Measurements from ENCODE around the gene CDC42BPG. TPM values are rescaled to one million over a fixed set of nuclear protein-coding genes. Genes with fewer than 3 reads are reported as not detected.

Gene CDC42BPG
- polyA plus RNA-seq, 2 donors: 17.5 to 30.7 TPM

DNA sequence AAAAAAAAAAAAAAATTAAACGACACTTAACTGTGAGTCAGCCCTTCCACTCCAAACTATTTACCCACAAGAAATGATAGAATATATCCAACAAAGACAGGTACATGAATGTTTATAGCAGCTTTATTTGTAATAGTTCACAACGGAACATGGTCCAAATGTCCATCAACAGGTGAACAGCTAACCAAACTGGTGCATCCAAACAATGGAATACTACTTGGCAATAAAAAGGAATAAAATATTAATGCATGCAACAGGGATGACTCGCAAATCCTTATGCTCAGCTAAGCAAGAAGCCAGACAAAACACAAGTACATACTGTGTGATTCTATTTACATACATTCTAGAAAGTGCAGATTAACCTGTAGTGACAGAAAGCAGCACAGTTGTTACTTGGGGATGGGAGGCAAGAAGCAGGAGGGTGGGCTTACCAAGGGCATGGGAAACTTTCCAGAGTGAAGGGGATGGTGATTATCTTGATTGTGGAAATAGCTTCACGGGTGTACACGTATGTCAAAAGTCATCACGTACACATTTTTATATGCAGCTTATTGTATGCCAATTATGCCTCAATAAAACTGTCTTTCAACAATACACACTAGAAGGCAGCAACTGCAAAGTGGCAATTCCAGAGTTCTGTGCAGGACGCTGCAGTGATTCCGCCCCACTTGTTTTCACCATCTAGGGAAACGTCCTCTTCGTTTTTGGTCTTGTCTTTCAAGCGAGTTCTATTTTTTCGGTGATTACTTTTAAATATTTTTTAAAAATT lies 59.5 kb downstream of the CDC42BPG start:
- WGBS, 2 donors: 85% methylated on average over 12 of the region's 12 CpGs
- Histone ChIP-seq H3K9me3 (ENCODE audit: control insufficient read depth in 2 of 2, insufficient read depth in 1 of 2, low read depth in 1 of 2, low read length in 1 of 2) (no peaks in the 10 kb centered on the region), H3K27ac (ENCODE audit: low read depth in 2 of 2, low read length in 1 of 2) (no peak overlapping the region), H3K36me3 (ENCODE audit: control insufficient read depth in 2 of 2, insufficient read depth in 2 of 2, low read length in 1 of 2) (peaks cover 0 to 4% of the 10 kb centered on the region in 2 donors), H3K27me3 (ENCODE audit: control insufficient read depth in 1 of 2, insufficient read depth in 2 of 2, low read length in 2 of 2) (no peaks in the 10 kb centered on the region), H3K4me3 (ENCODE audit: low read depth in 1 of 2, low read length in 2 of 2) (no peak overlapping the region), H3K4me1 (ENCODE audit: control insufficient read depth in 2 of 2, insufficient read depth in 2 of 2, low read length in 1 of 2) (no peaks in the 10 kb centered on the region)

DNA sequence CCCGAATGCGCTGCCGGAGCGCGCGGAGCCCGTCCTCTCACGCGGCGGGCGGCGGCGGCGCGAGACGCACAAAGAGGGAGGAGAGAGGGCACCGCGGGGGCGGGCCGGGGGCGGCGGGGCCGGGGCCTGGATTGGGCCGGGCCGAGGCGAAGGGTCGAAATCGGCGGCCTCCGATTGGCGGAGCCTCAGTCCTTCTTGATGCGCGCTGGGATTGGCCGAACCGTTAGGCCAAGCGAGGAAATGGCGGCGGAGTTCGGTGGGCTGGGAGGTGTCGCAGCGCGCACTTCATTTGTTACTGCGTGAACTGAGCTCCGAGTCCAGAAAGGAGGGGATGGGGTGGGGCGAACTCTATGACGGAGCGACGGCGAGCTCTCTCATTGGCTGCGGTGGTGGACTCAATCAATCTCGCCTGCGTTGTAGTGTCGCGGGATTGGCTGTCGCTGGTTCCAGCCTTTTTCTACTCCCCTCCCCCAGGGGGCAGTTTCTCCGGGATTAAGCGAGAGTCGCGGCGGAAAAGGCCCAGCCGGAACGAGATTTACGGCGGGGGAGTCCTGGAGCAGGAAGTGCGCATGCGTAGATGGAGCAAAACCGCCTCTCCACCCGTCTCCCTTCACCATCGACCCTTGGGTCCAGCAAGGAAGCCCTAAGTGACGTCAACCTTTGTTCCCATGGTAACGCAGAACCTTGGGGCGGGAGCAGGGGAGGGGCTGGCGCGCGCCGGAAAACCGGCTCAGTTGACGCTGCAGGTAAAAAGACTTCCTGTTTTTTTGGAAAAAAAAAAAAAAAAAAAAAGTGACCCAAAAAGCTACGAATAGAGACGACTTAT lies 65.8 kb downstream of the CDC42BPG start, which contains the start of gene SF1:
SF1 (minus strand) TSS at position 70 of the 826 bp plus-strand sequence. CDS start 150 bp downstream, outside the sequence.
- 0 to 1% methylated on average over 77 to 80 of the region's 80 CpGs for WGBS, 2 donors
- Histone ChIP-seq H3K9me3 (ENCODE audit: control insufficient read depth in 2 of 2, insufficient read depth in 1 of 2, low read depth in 1 of 2, low read length in 1 of 2) (no peaks in the 10 kb centered on the region), H3K27ac (ENCODE audit: low read depth in 2 of 2, low read length in 1 of 2) (peak within 1 kb of the TSS; percentile 97 to 100), H3K4me3 (ENCODE audit: low read depth in 1 of 2, low read length in 2 of 2) (peak within 1 kb of the TSS; percentile 87 to 94), H3K36me3 (ENCODE audit: control insufficient read depth in 2 of 2, insufficient read depth in 2 of 2, low read length in 1 of 2) (peaks cover 2 to 13% of the 10 kb centered on the region in 2 donors), H3K4me1 (ENCODE audit: control insufficient read depth in 2 of 2, insufficient read depth in 2 of 2, low read length in 1 of 2) (no peaks in the 10 kb centered on the region), H3K27me3 (ENCODE audit: control insufficient read depth in 1 of 2, insufficient read depth in 2 of 2, low read length in 2 of 2) (no peaks in the 10 kb centered on the region)

- Histone ChIP-seq H3K36me3 (ENCODE audit: control insufficient read depth in 2 of 2, insufficient read depth in 2 of 2, low read length in 1 of 2) (peaks cover 2 to 15% of the 10 kb centered on the region in 2 donors), H3K9me3 (ENCODE audit: control insufficient read depth in 2 of 2, insufficient read depth in 1 of 2, low read depth in 1 of 2, low read length in 1 of 2) (no peaks in the 10 kb centered on the region), H3K27ac (ENCODE audit: low read depth in 2 of 2, low read length in 1 of 2) (peak overlapping the region; percentile 97 to 100), H3K27me3 (ENCODE audit: control insufficient read depth in 1 of 2, insufficient read depth in 2 of 2, low read length in 2 of 2) (no peaks in the 10 kb centered on the region), H3K4me1 (ENCODE audit: control insufficient read depth in 2 of 2, insufficient read depth in 2 of 2, low read length in 1 of 2) (no peaks in the 10 kb centered on the region), H3K4me3 (ENCODE audit: low read depth in 1 of 2, low read length in 2 of 2) (peak overlapping the region; percentile 87 to 94)
- WGBS, 2 donors: 0 to 1% methylated on average over 12 to 28 of the region's 28 CpGs
Measured at GRCh38 chr11:64778223-64778472, 66.3 kb downstream of the CDC42BPG start.

GRCh38 chr11:64777449-64778222 lies 66.8 kb downstream of the CDC42BPG start:
- H3K9me3 ChIP-seq (ENCODE audit: control insufficient read depth in 2 of 2, insufficient read depth in 1 of 2, low read depth in 1 of 2, low read length in 1 of 2): no peaks in the 10 kb centered on the region
- peak overlapping the region; percentile 97 to 100 for H3K27ac ChIP-seq (ENCODE audit: low read depth in 2 of 2, low read length in 1 of 2)
- H3K27me3 ChIP-seq (ENCODE audit: control insufficient read depth in 1 of 2, insufficient read depth in 2 of 2, low read length in 2 of 2): no peaks in the 10 kb centered on the region
- peak overlapping the region; percentile 87 to 94 for H3K4me3 ChIP-seq (ENCODE audit: low read depth in 1 of 2, low read length in 2 of 2)
- H3K36me3 ChIP-seq (ENCODE audit: control insufficient read depth in 2 of 2, insufficient read depth in 2 of 2, low read length in 1 of 2): peaks cover 6 to 17% of the 10 kb centered on the region in 2 donors
- 0% methylated on average over 51 to 98 of the region's 98 CpGs for WGBS, 2 donors
- no peaks in the 10 kb centered on the region for H3K4me1 ChIP-seq (ENCODE audit: control insufficient read depth in 2 of 2, insufficient read depth in 2 of 2, low read length in 1 of 2)

GRCh38 chr11:64776875-64777274 lies 67.6 kb downstream of the CDC42BPG start:
- H3K4me3 ChIP-seq (ENCODE audit: low read depth in 1 of 2, low read length in 2 of 2): peak overlapping the region; percentile 63 to 87
- H3K9me3 ChIP-seq (ENCODE audit: control insufficient read depth in 2 of 2, insufficient read depth in 1 of 2, low read depth in 1 of 2, low read length in 1 of 2): no peaks in the 10 kb centered on the region
- H3K4me1 ChIP-seq (ENCODE audit: control insufficient read depth in 2 of 2, insufficient read depth in 2 of 2, low read length in 1 of 2): no peaks in the 10 kb centered on the region
- no peak overlapping the region for H3K27ac ChIP-seq (ENCODE audit: low read depth in 2 of 2, low read length in 1 of 2)
- H3K36me3 ChIP-seq (ENCODE audit: control insufficient read depth in 2 of 2, insufficient read depth in 2 of 2, low read length in 1 of 2): peaks cover 6 to 17% of the 10 kb centered on the region in 2 donors
- no peaks in the 10 kb centered on the region for H3K27me3 ChIP-seq (ENCODE audit: control insufficient read depth in 1 of 2, insufficient read depth in 2 of 2, low read length in 2 of 2)
- 7 to 8% methylated on average over 3 of the region's 3 CpGs for WGBS, 2 donors

DNA sequence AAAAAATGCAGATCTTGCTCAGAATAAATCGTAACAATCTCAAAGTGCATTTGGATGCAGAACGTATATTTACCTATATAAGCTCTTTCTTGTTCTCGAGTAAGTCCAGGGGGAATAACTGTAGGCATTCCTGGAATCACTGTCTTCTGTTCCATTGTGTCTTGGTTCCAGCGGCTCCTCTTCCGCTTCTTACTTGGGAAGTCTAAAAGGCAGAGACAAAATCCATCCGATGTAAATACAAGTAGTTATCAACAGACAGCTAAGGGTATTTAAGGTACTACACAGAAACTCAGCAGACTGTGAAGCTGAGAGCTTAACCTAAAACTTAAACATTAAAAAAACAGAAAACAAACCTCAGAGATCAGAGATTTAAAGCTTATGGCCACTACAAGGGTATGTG lies 68.0 kb downstream of the CDC42BPG start:
- H3K36me3 ChIP-seq (ENCODE audit: control insufficient read depth in 2 of 2, insufficient read depth in 2 of 2, low read length in 1 of 2): peaks cover 6 to 17% of the 10 kb centered on the region in 2 donors
- H3K27ac ChIP-seq (ENCODE audit: low read depth in 2 of 2, low read length in 1 of 2): no peak overlapping the region
- WGBS, 2 donors: 49 to 52% methylated on average over 6 of the region's 6 CpGs
- H3K27me3 ChIP-seq (ENCODE audit: control insufficient read depth in 1 of 2, insufficient read depth in 2 of 2, low read length in 2 of 2): no peaks in the 10 kb centered on the region
- H3K4me3 ChIP-seq (ENCODE audit: low read depth in 1 of 2, low read length in 2 of 2): peak overlapping the region in 1 of 2 donors; percentile 87
- H3K4me1 ChIP-seq (ENCODE audit: control insufficient read depth in 2 of 2, insufficient read depth in 2 of 2, low read length in 1 of 2): no peaks in the 10 kb centered on the region
- H3K9me3 ChIP-seq (ENCODE audit: control insufficient read depth in 2 of 2, insufficient read depth in 1 of 2, low read depth in 1 of 2, low read length in 1 of 2): no peaks in the 10 kb centered on the region

GRCh38 chr11:64774144-64774543 lies 70.3 kb downstream of the CDC42BPG start:
- no peak overlapping the region for H3K27ac ChIP-seq (ENCODE audit: low read depth in 2 of 2, low read length in 1 of 2)
- H3K4me3 ChIP-seq (ENCODE audit: low read depth in 1 of 2, low read length in 2 of 2): no peak overlapping the region
- H3K27me3 ChIP-seq (ENCODE audit: control insufficient read depth in 1 of 2, insufficient read depth in 2 of 2, low read length in 2 of 2): no peaks in the 10 kb centered on the region
- no peaks in the 10 kb centered on the region for H3K4me1 ChIP-seq (ENCODE audit: control insufficient read depth in 2 of 2, insufficient read depth in 2 of 2, low read length in 1 of 2)
- 74 to 78% methylated on average over 5 of the region's 5 CpGs for WGBS, 2 donors
- no peaks in the 10 kb centered on the region for H3K9me3 ChIP-seq (ENCODE audit: control insufficient read depth in 2 of 2, insufficient read depth in 1 of 2, low read depth in 1 of 2, low read length in 1 of 2)
- peaks cover 23 to 35% of the 10 kb centered on the region in 2 donors for H3K36me3 ChIP-seq (ENCODE audit: control insufficient read depth in 2 of 2, insufficient read depth in 2 of 2, low read length in 1 of 2)

Other genes with a start within 250 kb of the CDC42BPG start
- gene NRXN2, start 121.5 kb downstream of the CDC42BPG start, polyA plus RNA-seq: under 1 TPM; 0.24 to 0.44 TPM
- gene RASGRP2, start 100.5 kb downstream of the CDC42BPG start, polyA plus RNA-seq: 10 to 100 TPM in 1 of 2 donors, 1 to 10 TPM in 1; 7.9 to 13.0 TPM
- 1 to 10 TPM; 1.2 to 1.7 TPM for gene PYGM, start 84.7 kb downstream of the CDC42BPG start, polyA plus RNA-seq
- 10 to 100 TPM; 79.0 to 88.0 TPM for gene SF1, start 66.1 kb downstream of the CDC42BPG start, polyA plus RNA-seq
- 1 to 10 TPM; 4.7 to 7.5 TPM for gene MAP4K2, start 41.4 kb downstream of the CDC42BPG start, polyA plus RNA-seq
- gene MEN1, start 34.1 kb downstream of the CDC42BPG start, polyA plus RNA-seq: 10 to 100 TPM; 15.4 to 19.0 TPM
- 10 to 100 TPM; 16.1 to 28.7 TPM for gene EHD1, start 34.0 kb upstream of the CDC42BPG start, polyA plus RNA-seq
- 10 to 100 TPM; 10.4 to 11.4 TPM for gene ATG2A, start 72.6 kb upstream of the CDC42BPG start, polyA plus RNA-seq
- 10 to 100 TPM in 1 of 2 donors, 1 to 10 TPM in 1; 6.6 to 11.0 TPM for gene PPP2R5B, start 80.0 kb upstream of the CDC42BPG start, polyA plus RNA-seq
- not detected for gene GPHA2, start 91.2 kb upstream of the CDC42BPG start, polyA plus RNA-seq
- gene MAJIN, start 127.5 kb upstream of the CDC42BPG start, polyA plus RNA-seq: not detected
- gene BATF2, start 152.3 kb upstream of the CDC42BPG start, polyA plus RNA-seq: under 1 TPM; 0.22 to 0.35 TPM
- 10 to 100 TPM; 44.5 to 68.6 TPM for gene ARL2, start 169.5 kb upstream of the CDC42BPG start, polyA plus RNA-seq
- 10 to 100 TPM; 14.7 to 15.6 TPM for gene SNX15, start 182.8 kb upstream of the CDC42BPG start, polyA plus RNA-seq
- gene SAC3D1, start 196.6 kb upstream of the CDC42BPG start, polyA plus RNA-seq: 10 to 100 TPM in 1 of 2 donors, 1 to 10 TPM in 1; 6.2 to 12.1 TPM
- gene NAALADL1, start 213.9 kb upstream of the CDC42BPG start, polyA plus RNA-seq: 1 to 10 TPM; 3.0 to 6.0 TPM
- 1 to 10 TPM; 4.3 to 8.8 TPM for gene CDCA5, start 239.4 kb upstream of the CDC42BPG start, polyA plus RNA-seq
- gene ZFPL1, start 239.6 kb upstream of the CDC42BPG start, polyA plus RNA-seq: 10 to 100 TPM; 30.6 to 30.9 TPM

All from esophagus (tissue), 2 donors.